Mesenchymal stem cell (in vitro differentiated cells and primary cell): ENCODE results near the gene SIAH3.

Source experiments
- DNase-seq: peaks from one replicate; pipeline ENCODE4 v3.0.0-alpha.2; 2013
- H2AFZ ChIP-seq: one replicate; pipeline ENCODE4 v1.6.1; 2013; ENCODE audit warnings: low read depth, mild to moderate bottlenecking, control low read depth, inconsistent platforms, low read length, moderate library complexity
- H2AK5ac ChIP-seq: 2 replicates; pipeline ENCODE4 v1.6.1; 2013; ENCODE audit warnings: low read length, moderate library complexity, mild to moderate bottlenecking, inconsistent platforms; ENCODE audit not compliant: severe bottlenecking
- H2BK120ac ChIP-seq: one replicate; pipeline ENCODE4 v1.6.1; 2013; ENCODE audit warnings: low read depth, mild to moderate bottlenecking, inconsistent platforms, low read length, moderate library complexity
- H2BK12ac ChIP-seq, 2 experiments: one replicate each; pipeline ENCODE4 v1.6.1; 2013; ENCODE audit warnings: inconsistent platforms in 2 of 2, low read length in 2 of 2, mild to moderate bottlenecking in 2 of 2, moderate library complexity in 2 of 2, control low read depth in 1 of 2
- H2BK15ac ChIP-seq: one replicate; pipeline ENCODE4 v1.6.1; 2013; ENCODE audit warnings: mild to moderate bottlenecking, low read depth, inconsistent platforms; ENCODE audit not compliant: poor library complexity, severe bottlenecking
- H2BK5ac ChIP-seq: 2 replicates; pipeline ENCODE4 v1.6.1; 2013; ENCODE audit warnings: low read depth, mild to moderate bottlenecking, low read length, control low read depth, inconsistent platforms; ENCODE audit not compliant: poor library complexity, severe bottlenecking
- H3K14ac ChIP-seq, 2 experiments: one replicate each; pipeline ENCODE4 v1.6.1; 2013; ENCODE audit warnings: inconsistent platforms in 2 of 2, low read length in 2 of 2, control low read depth in 1 of 2, mild to moderate bottlenecking in 1 of 2, moderate library complexity in 1 of 2
- H3K18ac ChIP-seq, 2 experiments: one replicate each; pipeline ENCODE4 v1.6.1; 2013; ENCODE audit warnings: inconsistent platforms in 2 of 2, low read length in 2 of 2, control low read depth in 1 of 2, low read depth in 1 of 2, mild to moderate bottlenecking in 1 of 2
- H3K23ac ChIP-seq, 2 experiments: one replicate each; pipeline ENCODE4 v1.6.1; 2013; ENCODE audit warnings: inconsistent platforms in 2 of 2, low read length in 2 of 2, mild to moderate bottlenecking in 2 of 2, moderate library complexity in 2 of 2, control low read depth in 1 of 2
- H3K27ac ChIP-seq: 2 replicates; pipeline ENCODE4 v1.5.1; 2013; ENCODE audit warnings: mild to moderate bottlenecking, moderate library complexity, low read length, control low read depth, inconsistent platforms; ENCODE audit not compliant: poor library complexity, severe bottlenecking
- H3K27me3 ChIP-seq, 2 experiments: 2 replicates each; pipeline versions ENCODE4 v1.6.1 to v1.7.0; 2013; ENCODE audit warnings: low read length in 2 of 2, mild to moderate bottlenecking in 2 of 2, moderate library complexity in 2 of 2, control low read depth in 1 of 2, inconsistent platforms in 1 of 2; ENCODE audit not compliant: control insufficient read depth in 1 of 2, insufficient read depth in 1 of 2
- H3K36me3 ChIP-seq, 2 experiments: 2 replicates each; pipeline versions ENCODE4 v1.6.1 to v1.7.0; 2013; ENCODE audit warnings: low read length in 2 of 2, control low read depth in 1 of 2, inconsistent platforms in 1 of 2, low read depth in 1 of 2, mild to moderate bottlenecking in 1 of 2; ENCODE audit not compliant: insufficient read depth in 2 of 2, control insufficient read depth in 1 of 2
- H3K4ac ChIP-seq, 2 experiments: one replicate each; pipeline ENCODE4 v1.6.1; 2013; ENCODE audit warnings: inconsistent platforms in 2 of 2, low read length in 2 of 2, mild to moderate bottlenecking in 2 of 2, moderate library complexity in 2 of 2, control low read depth in 1 of 2, low read depth in 1 of 2
- H3K4me1 ChIP-seq: 2 replicates; pipeline ENCODE4 v1.6.1; 2013; ENCODE audit warnings: low read depth, low read length, control low read depth; ENCODE audit not compliant: control insufficient read depth, insufficient read depth
- H3K4me2 ChIP-seq: 2 replicates; pipeline ENCODE4 v1.6.1; 2013; ENCODE audit warnings: low read length, mild to moderate bottlenecking, inconsistent platforms; ENCODE audit not compliant: poor library complexity, severe bottlenecking
- H3K4me3 ChIP-seq, 2 experiments: 2 replicates each; pipeline versions ENCODE4 v1.5.1 to v1.7.0; 2013; ENCODE audit warnings: low read length in 2 of 2, mild to moderate bottlenecking in 2 of 2, control low read depth in 1 of 2, low read depth in 1 of 2; ENCODE audit not compliant: insufficient read depth in 1 of 2
- H3K79me1 ChIP-seq: replicated peaks from 2 replicates; pipeline ENCODE4 v1.6.1; 2013; ENCODE audit warnings: mild to moderate bottlenecking, control low read depth, low read length, inconsistent platforms; ENCODE audit not compliant: poor library complexity, severe bottlenecking
- H3K9ac ChIP-seq: 2 replicates; pipeline ENCODE4 v1.7.0; 2013; ENCODE audit warnings: mild to moderate bottlenecking, low read length, moderate library complexity
- H3K9me3 ChIP-seq: 2 replicates; pipeline ENCODE4 v1.7.0; 2013; ENCODE audit warnings: mild to moderate bottlenecking, low read length; ENCODE audit not compliant: control insufficient read depth
- H4K8ac ChIP-seq: one replicate; pipeline ENCODE4 v1.6.1; 2013; ENCODE audit warnings: inconsistent platforms, mild to moderate bottlenecking, low read length, moderate library complexity
- H4K91ac ChIP-seq: one replicate; pipeline ENCODE4 v1.6.1; 2013; ENCODE audit warnings: mild to moderate bottlenecking, low read length, inconsistent platforms
- WGBS: methylation state at CpG from one replicate; pipeline ENCODE4 v1.1.7; 2013; ENCODE audit warnings: mixed read lengths; 5-methylcytosine and 5-hydroxymethylcytosine counted together

Gene SIAH3

GRCh38 chr13:45781553-45782326, 69.8 kb downstream of the SIAH3 start:
- Histone ChIP-seq H3K18ac (no peak overlapping the region), H2AFZ (no peak overlapping the region), H3K4me2 (no peak overlapping the region), H3K79me1 (no peaks in the 10 kb centered on the region), H2BK120ac (no peak overlapping the region), H3K9me3 (no peaks in the 10 kb centered on the region), H3K23ac (no peak overlapping the region), H3K27ac (no peak overlapping the region), H3K4me3 (no peak overlapping the region), H4K91ac (no peak overlapping the region), H2BK12ac (no peak overlapping the region), H3K27me3 (peaks cover 21 to 45% of the 10 kb centered on the region in 2 experiments), H3K9ac (no peak overlapping the region), H3K4me1 (peaks cover 6% of the 10 kb centered on the region), H4K8ac (no peak overlapping the region), H3K36me3 (no peaks in the 10 kb centered on the region), H2AK5ac (no peak overlapping the region), H2BK15ac (no peak overlapping the region), H3K4ac (no peak overlapping the region), H2BK5ac (no peak overlapping the region), H3K14ac (no peak overlapping the region)
- 88% methylated on average over 14 of the region's 14 CpGs for WGBS
- no peak for DNase-seq

GRCh38 chr13:45779901-45780300, 71.7 kb downstream of the SIAH3 start:
- H3K36me3 ChIP-seq = no peaks in the 10 kb centered on the region
- 60% methylated on average over 5 of the region's 5 CpGs for WGBS

GRCh38 chr13:45778882-45779281, 72.7 kb downstream of the SIAH3 start:
- H3K27ac ChIP-seq = no peak overlapping the region
- H3K4me1 ChIP-seq = peaks cover 6% of the 10 kb centered on the region
- H4K91ac ChIP-seq = no peak overlapping the region
- no peaks in the 10 kb centered on the region for H3K9me3 ChIP-seq
- DNase-seq = no peak
- H2AK5ac ChIP-seq = no peak overlapping the region
- H3K4me3 ChIP-seq = no peak overlapping the region
- no peak overlapping the region for H4K8ac ChIP-seq
- no peak overlapping the region for H2BK15ac ChIP-seq
- H3K4me2 ChIP-seq = no peak overlapping the region
- no peaks in the 10 kb centered on the region for H3K79me1 ChIP-seq
- H2AFZ ChIP-seq = no peak overlapping the region
- H3K9ac ChIP-seq = no peak overlapping the region
- H2BK5ac ChIP-seq = no peak overlapping the region
- no peak overlapping the region for H2BK12ac ChIP-seq
- no peak overlapping the region for H3K23ac ChIP-seq
- H3K14ac ChIP-seq = no peak overlapping the region
- H3K18ac ChIP-seq = no peak overlapping the region
- 61% methylated on average over 2 of the region's 4 CpGs for WGBS
- H2BK120ac ChIP-seq = no peak overlapping the region
- no peak overlapping the region for H3K4ac ChIP-seq
- H3K36me3 ChIP-seq = no peaks in the 10 kb centered on the region
- peaks cover 40 to 54% of the 10 kb centered on the region in 2 experiments for H3K27me3 ChIP-seq

More at GRCh38 chr13:45779901-45780300, 71.7 kb downstream of the SIAH3 start:
- Histone ChIP-seq H2BK5ac (no peak overlapping the region), H2BK15ac (no peak overlapping the region), H2AK5ac (no peak overlapping the region), H3K79me1 (no peaks in the 10 kb centered on the region), H3K23ac (no peak overlapping the region), H2BK120ac (no peak overlapping the region), H3K9ac (no peak overlapping the region), H3K4me1 (peaks cover 6% of the 10 kb centered on the region), H3K4ac (no peak overlapping the region), H3K4me2 (no peak overlapping the region), H4K8ac (no peak overlapping the region), H3K9me3 (no peaks in the 10 kb centered on the region), H3K4me3 (no peak overlapping the region), H2AFZ (no peak overlapping the region), H2BK12ac (no peak overlapping the region), H3K27me3 (peaks cover 36 to 44% of the 10 kb centered on the region in 2 experiments), H3K14ac (no peak overlapping the region), H3K27ac (no peak overlapping the region), H3K18ac (no peak overlapping the region), H4K91ac (no peak overlapping the region)
- no peak for DNase-seq

GRCh38 chr13:45776748-45777147, 74.8 kb downstream of the SIAH3 start:
- Histone ChIP-seq H2BK120ac (no peak overlapping the region), H3K9ac (no peak overlapping the region), H4K8ac (no peak overlapping the region), H3K18ac (no peak overlapping the region), H3K4me2 (no peak overlapping the region), H3K4me3 (no peak overlapping the region), H3K27me3 (peaks cover 36 to 44% of the 10 kb centered on the region in 2 experiments), H3K4ac (no peak overlapping the region), H2BK15ac (no peak overlapping the region), H3K27ac (no peak overlapping the region), H3K23ac (no peak overlapping the region), H2AFZ (no peak overlapping the region), H2BK5ac (no peak overlapping the region), H3K14ac (no peak overlapping the region), H3K36me3 (no peaks in the 10 kb centered on the region), H2BK12ac (no peak overlapping the region), H3K4me1 (peaks cover 4% of the 10 kb centered on the region), H3K9me3 (no peaks in the 10 kb centered on the region), H3K79me1 (no peaks in the 10 kb centered on the region), H4K91ac (no peak overlapping the region), H2AK5ac (no peak overlapping the region)
- DNase-seq = no peak
- WGBS = 87% methylated on average over 2 of the region's 5 CpGs
